ENCODE measurements around the gene BIN1. TPM values are rescaled to one million over a fixed set of nuclear protein-coding genes. Genes with fewer than 3 reads are reported as not detected.

BIN1 gene
- total RNA-seq, 1 experiment from 2014 or later: 34.1 TPM

DNA sequence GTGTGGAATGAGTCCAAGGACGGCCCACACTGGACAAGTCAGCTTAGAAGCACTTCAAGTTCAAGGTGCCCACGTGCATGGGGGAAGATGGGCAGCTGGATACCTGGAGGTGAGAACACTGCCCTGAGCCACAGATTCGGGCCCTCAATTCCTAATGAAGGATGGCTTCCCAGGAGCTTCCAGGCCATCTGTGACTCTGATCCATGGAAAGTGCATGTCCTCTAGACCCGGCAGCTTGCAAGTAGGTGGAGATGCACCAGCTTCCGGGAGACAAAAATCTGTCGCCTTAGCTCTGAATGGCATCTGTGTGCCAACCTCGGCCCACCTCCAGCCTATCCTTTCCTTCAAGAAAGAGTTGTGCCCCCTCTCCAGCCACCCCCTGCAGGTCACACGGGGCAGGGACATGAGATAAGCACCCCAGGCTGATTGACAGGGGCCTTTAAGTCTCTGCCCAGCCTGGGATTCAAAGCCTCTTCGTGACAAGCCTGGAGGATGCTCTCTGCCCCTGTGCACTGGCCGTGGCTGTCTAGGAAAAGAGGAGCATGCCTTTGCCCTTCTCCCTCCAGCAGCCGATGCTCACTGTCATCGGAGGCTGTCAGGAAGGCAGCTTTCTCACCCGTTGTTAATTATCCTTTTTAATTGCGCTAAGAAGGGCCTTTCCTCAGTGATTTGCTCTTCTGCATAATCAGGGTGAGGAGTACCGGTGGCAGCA is 65.5 kb downstream of the BIN1 start:
- Histone ChIP-seq H3K4me3 (ENCODE audit: low read depth, low read length, poor library complexity, severe bottlenecking) (no peak overlapping the region), H3K36me3 (ENCODE audit: insufficient read depth, low read length, poor library complexity, severe bottlenecking) (no peaks in the 10 kb centered on the region), H3K4me1 (ENCODE audit: insufficient read depth, low read length, poor library complexity, severe bottlenecking) (no peaks in the 10 kb centered on the region), H3K9me3 (ENCODE audit: low read depth, low read length, poor library complexity, severe bottlenecking) (no peaks in the 10 kb centered on the region), H3K27ac (ENCODE audit: low read depth, low read length, poor library complexity, severe bottlenecking) (no peak overlapping the region), H3K27me3 (replicated peaks; ENCODE audit: insufficient read depth, low read depth, low read length, poor library complexity) (no peaks in the 10 kb centered on the region)
- ChIA-PET POLR2A (ENCODE audit: low non-redundant PET) (no interaction called here), CTCF (interaction anchor here (0.7 kb wide), 1 partner anchor 263 kb away, joined by 3 read pairs; no protein-coding TSS in a partner anchor)
- BruUV-seq (replicated peaks): no TSS peak
- intact Hi-C loops (cut with micrococcal nuclease; ENCODE audit: unreplicated experiment): no loop called here
- TF ChIP-seq, protein P1, sequence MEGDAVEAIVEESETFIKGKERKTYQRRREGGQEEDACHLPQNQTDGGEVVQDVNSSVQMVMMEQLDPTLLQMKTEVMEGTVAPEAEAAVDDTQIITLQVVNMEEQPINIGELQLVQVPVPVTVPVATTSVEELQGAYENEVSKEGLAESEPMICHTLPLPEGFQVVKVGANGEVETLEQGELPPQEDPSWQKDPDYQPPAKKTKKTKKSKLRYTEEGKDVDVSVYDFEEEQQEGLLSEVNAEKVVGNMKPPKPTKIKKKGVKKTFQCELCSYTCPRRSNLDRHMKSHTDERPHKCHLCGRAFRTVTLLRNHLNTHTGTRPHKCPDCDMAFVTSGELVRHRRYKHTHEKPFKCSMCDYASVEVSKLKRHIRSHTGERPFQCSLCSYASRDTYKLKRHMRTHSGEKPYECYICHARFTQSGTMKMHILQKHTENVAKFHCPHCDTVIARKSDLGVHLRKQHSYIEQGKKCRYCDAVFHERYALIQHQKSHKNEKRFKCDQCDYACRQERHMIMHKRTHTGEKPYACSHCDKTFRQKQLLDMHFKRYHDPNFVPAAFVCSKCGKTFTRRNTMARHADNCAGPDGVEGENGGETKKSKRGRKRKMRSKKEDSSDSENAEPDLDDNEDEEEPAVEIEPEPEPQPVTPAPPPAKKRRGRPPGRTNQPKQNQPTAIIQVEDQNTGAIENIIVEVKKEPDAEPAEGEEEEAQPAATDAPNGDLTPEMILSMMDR (conservative IDR thresholded peaks at IDR 0.05; ENCODE audit: low read depth, low read length): no peak
- no peak for TF ChIP-seq EZH2 (IDR thresholded peaks at IDR 0.05; ENCODE audit: borderline replicate concordance, low read depth, low read length, poor library complexity, severe bottlenecking)
- no peak for DNase-seq (ENCODE audit: low spot score)

DNA sequence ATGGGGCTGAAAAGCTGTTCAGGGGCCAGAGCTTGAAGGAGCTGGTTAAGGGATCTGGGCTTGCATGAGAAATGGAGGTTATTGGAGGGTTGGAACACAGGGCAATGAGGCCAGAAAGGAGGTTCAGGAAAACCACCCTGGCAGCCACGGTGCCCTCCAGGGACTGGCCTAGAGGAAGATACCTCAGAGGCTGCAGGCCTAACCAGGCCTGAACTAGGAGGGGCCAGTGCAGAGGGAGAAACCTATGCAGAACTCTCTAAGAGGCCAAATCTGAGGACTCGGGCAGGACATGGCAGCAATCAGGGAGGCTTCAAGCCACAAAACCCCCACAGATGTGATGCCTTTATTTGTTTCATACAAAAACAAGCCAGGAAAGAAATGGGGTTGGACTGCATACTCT is 66.8 kb downstream of the BIN1 start:
- CTCF ChIA-PET: no interaction called here
- intact Hi-C loops (cut with micrococcal nuclease; ENCODE audit: unreplicated experiment): no loop called here
- Histone ChIP-seq H3K27me3 (replicated peaks; ENCODE audit: insufficient read depth, low read depth, low read length, poor library complexity) (no peaks in the 10 kb centered on the region), H3K36me3 (ENCODE audit: insufficient read depth, low read length, poor library complexity, severe bottlenecking) (no peaks in the 10 kb centered on the region), H3K4me3 (ENCODE audit: low read depth, low read length, poor library complexity, severe bottlenecking) (no peak overlapping the region), H3K27ac (ENCODE audit: low read depth, low read length, poor library complexity, severe bottlenecking) (no peak overlapping the region), H3K9me3 (ENCODE audit: low read depth, low read length, poor library complexity, severe bottlenecking) (no peaks in the 10 kb centered on the region), H3K4me1 (ENCODE audit: insufficient read depth, low read length, poor library complexity, severe bottlenecking) (no peaks in the 10 kb centered on the region)
- TF ChIP-seq, protein P1 (conservative IDR thresholded peaks at IDR 0.05; ENCODE audit: low read depth, low read length): no peak
- no peak for TF ChIP-seq EZH2 (IDR thresholded peaks at IDR 0.05; ENCODE audit: borderline replicate concordance, low read depth, low read length, poor library complexity, severe bottlenecking)
- POLR2A ChIA-PET (ENCODE audit: low non-redundant PET): no interaction called here
- no TSS peak for BruUV-seq (replicated peaks)
- DNase-seq (ENCODE audit: low spot score): no peak

DNA sequence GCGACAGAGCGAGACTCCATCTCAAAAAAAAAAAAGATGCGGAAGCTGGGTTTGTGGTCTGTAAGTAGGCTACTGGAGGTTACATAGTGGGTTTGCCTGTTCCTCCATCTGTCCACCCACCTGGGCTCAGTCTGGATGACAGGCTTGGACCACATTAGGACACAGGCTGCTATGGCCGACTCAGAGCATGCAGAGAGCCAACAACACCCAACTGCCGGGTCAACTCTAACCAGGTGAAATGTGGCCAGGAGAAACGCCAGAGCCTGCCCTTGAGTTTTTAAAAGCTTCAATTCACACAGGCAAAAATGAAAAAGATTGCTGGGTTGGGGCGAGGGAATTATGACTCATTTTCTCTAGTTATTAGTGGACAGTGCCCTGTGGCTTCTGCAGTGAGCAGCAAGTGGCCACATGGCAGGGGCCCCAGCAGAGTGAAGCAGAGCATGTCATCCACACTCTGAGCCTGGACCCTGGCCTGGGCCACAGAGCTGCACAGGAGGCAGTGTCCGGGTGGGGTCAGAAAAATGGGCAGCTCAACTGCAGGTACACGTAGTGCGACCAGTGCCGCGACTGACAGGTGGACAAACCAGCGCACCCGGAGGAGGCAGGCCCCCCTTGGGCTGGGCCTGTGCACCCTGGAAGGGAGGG is 67.4 kb downstream of the BIN1 start:
- CTCF ChIA-PET: no interaction called here
- POLR2A ChIA-PET (ENCODE audit: low non-redundant PET): no interaction called here
- intact Hi-C loops (cut with micrococcal nuclease; ENCODE audit: unreplicated experiment): no loop called here

More for the DNA sequence above, 67.4 kb downstream of the BIN1 start:
- Histone ChIP-seq H3K27ac (ENCODE audit: low read depth, low read length, poor library complexity, severe bottlenecking) (no peak overlapping the region), H3K9me3 (ENCODE audit: low read depth, low read length, poor library complexity, severe bottlenecking) (no peaks in the 10 kb centered on the region), H3K4me1 (ENCODE audit: insufficient read depth, low read length, poor library complexity, severe bottlenecking) (no peaks in the 10 kb centered on the region), H3K4me3 (ENCODE audit: low read depth, low read length, poor library complexity, severe bottlenecking) (no peak overlapping the region), H3K27me3 (replicated peaks; ENCODE audit: insufficient read depth, low read depth, low read length, poor library complexity) (no peaks in the 10 kb centered on the region), H3K36me3 (ENCODE audit: insufficient read depth, low read length, poor library complexity, severe bottlenecking) (no peaks in the 10 kb centered on the region)
- no peak for DNase-seq (ENCODE audit: low spot score)
- TF ChIP-seq EZH2 (IDR thresholded peaks at IDR 0.05; ENCODE audit: borderline replicate concordance, low read depth, low read length, poor library complexity, severe bottlenecking): no peak
- TF ChIP-seq, protein P1 (conservative IDR thresholded peaks at IDR 0.05; ENCODE audit: low read depth, low read length): no peak
- no TSS peak for BruUV-seq (replicated peaks)

Measured in A673 (cell line).